ENCODE results near the gene SNRNP40. TPM values are rescaled to one million over a fixed set of nuclear protein-coding genes. Genes with fewer than 3 reads are reported as not detected.

Gene SNRNP40
- total and polyA plus RNA-seq, 2 of the 13 experiments (the other 11 are each of a cell fraction or from before 2014, with no cell fraction given): 51.0 to 147 TPM

GRCh38 chr1:31299365-31299764 lies 2.8 kb upstream of the SNRNP40 start:
- Histone ChIP-seq H3K4me2 (ENCODE audit: low read depth, low read length) (no peak overlapping the region), H3K9me3 (ENCODE audit: low read length) (no peaks in the 10 kb centered on the region), H3K27ac (ENCODE audit: extremely low read length, insufficient read depth, low read length) (no peak overlapping the region), H2AFZ (ENCODE audit: low read length) (no peak overlapping the region), H3K36me3 (replicated peaks in 1 of 2; ENCODE audit: control insufficient read depth in 1 of 2, insufficient read depth in 2 of 2, low read length in 2 of 2) (peaks cover 0 to under 1% of the 10 kb centered on the region in 2 experiments; a peak in 1 of 5 replicates), H3K9ac (ENCODE audit: insufficient read depth, low read depth, low read length) (no peak overlapping the region), H4K20me1 (ENCODE audit: insufficient read depth, low read length) (no peaks in the 10 kb centered on the region), H3K27me3 (ENCODE audit: control insufficient read depth in 1 of 2, insufficient read depth in 2 of 2, low read length in 2 of 2) (no peaks in the 10 kb centered on the region; a peak in 1 of 5 replicates), H3K4me3 (replicated peaks in 1 of 3; ENCODE audit: insufficient read depth in 1 of 3, low read depth in 2 of 3, low read length in 3 of 3) (no peak overlapping the region), H3K79me2 (ENCODE audit: insufficient read depth, low read length) (peaks cover 57% of the 10 kb centered on the region), H3K4me1 (ENCODE audit: insufficient read depth, low read length) (peaks cover 44% of the 10 kb centered on the region)
- WGBS (ENCODE audit: low lambda C conversion rate): 93% methylated on average over 1 of the region's 1 CpG
- TF ChIP-seq SSRP1 (CRISPR knock-in tag; IDR thresholded peaks at IDR 0.05): no peak
- no peak for TF ChIP-seq KDM1A (CRISPR knock-in tag; IDR thresholded peaks at IDR 0.05)
- TF ChIP-seq ZNF335 (CRISPR knock-in tag; IDR thresholded peaks at IDR 0.05): no peak
- TF ChIP-seq ZMYM3 (CRISPR knock-in tag; IDR thresholded peaks at IDR 0.05): no peak
- TF ChIP-seq CHCHD3 (CRISPR knock-in tag; IDR thresholded peaks at IDR 0.05): no peak
- TF ChIP-seq ZIK1 (CRISPR knock-in tag; IDR thresholded peaks at IDR 0.05; ENCODE audit: borderline replicate concordance, low read depth): no peak
- no peak for TF ChIP-seq NFYC (CRISPR knock-in tag; IDR thresholded peaks at IDR 0.05)
- TF ChIP-seq SRSF4 (IDR thresholded peaks at IDR 0.05; ENCODE audit: low read depth, low read length, poor library complexity, severe bottlenecking): no peak
- TF ChIP-seq ZFP36L2 (CRISPR knock-in tag; IDR thresholded peaks at IDR 0.05): no peak
- no peak for TF ChIP-seq ZNF652 (CRISPR knock-in tag; IDR thresholded peaks at IDR 0.05; ENCODE audit: borderline replicate concordance, low read depth)
- no peak for TF ChIP-seq THAP9 (CRISPR knock-in tag; IDR thresholded peaks at IDR 0.05; ENCODE audit: borderline replicate concordance)
- TF ChIP-seq BHLHE40 (IDR thresholded peaks at IDR 0.05; ENCODE audit: low read length): no peak
- no peak for TF ChIP-seq ETV5 (CRISPR knock-in tag; IDR thresholded peaks at IDR 0.05; ENCODE audit: borderline replicate concordance)
- TF ChIP-seq ZBTB20 (CRISPR knock-in tag; IDR thresholded peaks at IDR 0.05; ENCODE audit: borderline replicate concordance, low read depth): no peak
- TF ChIP-seq TEAD3 (CRISPR knock-in tag; optimal IDR thresholded peaks at IDR 0.05; ENCODE audit: borderline replicate concordance): no peak
- TF ChIP-seq PLRG1 (conservative IDR thresholded peaks at IDR 0.05): no peak
- TF ChIP-seq HNRNPH1 (optimal IDR thresholded peaks at IDR 0.05; ENCODE audit: low read depth, low read length): no peak
- TF ChIP-seq GPBP1L1 (CRISPR knock-in tag; IDR thresholded peaks at IDR 0.05): no peak
- ATAC-seq: no peak
- POLR2A ChIA-PET: no interaction called here
- intact Hi-C loops (cut with micrococcal nuclease; ENCODE audit: unreplicated experiment): no loop called here
- in situ Hi-C loops (cut with HindIII; ENCODE audit: extremely low pct_ligation_motif_present, low pct_unique_long_range_greater_than_20kb): no loop called here
- no peak for DNase-seq (ENCODE audit: low spot score)
- CTCF ChIA-PET (ENCODE audit: low intra/inter-chr PET ratio, low total read pairs): no interaction called here
- BruUV-seq (replicated peaks): no TSS peak
- FAIRE-seq: no peak

Data from HepG2 (cell line).